Measurements from ENCODE around the gene NRDC. TPM values are rescaled to one million over a fixed set of nuclear protein-coding genes. Genes with fewer than 3 reads are reported as not detected.

NRDC gene
- total and polyA plus RNA-seq, 2 of the 8 experiments (the other 6 are each of a cell fraction or from before 2014, with no cell fraction given) = 70.2 to 182 TPM

GRCh38 chr1:51833700-51834099 is 44.8 kb downstream of the NRDC start:
- Histone ChIP-seq H2AK5ac (ENCODE audit: low read depth, low read length) (no peak overlapping the region), H2BK15ac (ENCODE audit: low read length) (no peak overlapping the region), H3K4me3 (ENCODE audit: extremely low read depth in 1 of 4, insufficient read depth in 2 of 4, low read depth in 3 of 4, low read length in 4 of 4) (no peak overlapping the region), H4K8ac (ENCODE audit: extremely low read depth, insufficient read depth, low read length) (no peak overlapping the region), H2BK120ac (replicated peaks; ENCODE audit: low read depth, low read length) (no peak overlapping the region), H4K91ac (replicated peaks; ENCODE audit: insufficient read length, low read length) (no peak overlapping the region), H2BK20ac (ENCODE audit: low read length) (no peak overlapping the region), H2AFZ (ENCODE audit: low read length) (no peak overlapping the region), H3K18ac (ENCODE audit: extremely low read depth, low read length) (no peak overlapping the region), H3K27ac (ENCODE audit: low read depth, low read length) (no peak overlapping the region), H3K23ac (ENCODE audit: insufficient read length) (no peak overlapping the region), H3K9me3 (ENCODE audit: insufficient read depth in 2 of 2, low read depth in 1 of 2, low read length in 1 of 2) (no peaks in the 10 kb centered on the region), H3K36me3 (ENCODE audit: control insufficient read depth in 2 of 4, insufficient read depth in 4 of 4, low read length in 3 of 4) (peaks cover 6 to 31% (median 18%) of the 10 kb centered on the region in 4 experiments; a peak in 6 of 8 replicates), H3K79me2 (ENCODE audit: control insufficient read depth in 1 of 2, insufficient read depth in 2 of 2, low read length in 2 of 2) (no peaks in the 10 kb centered on the region), H3K56ac (replicated peaks; ENCODE audit: insufficient read length, low read depth, low read length) (no peak overlapping the region), H3K79me1 (ENCODE audit: low read depth, low read length) (no peaks in the 10 kb centered on the region), H3K4me1 (replicated peaks in 1 of 4; ENCODE audit: control insufficient read depth in 3 of 4, insufficient read depth in 4 of 4, low read length in 3 of 4) (no peaks in the 10 kb centered on the region), H2BK5ac (ENCODE audit: low read depth, low read length) (no peak overlapping the region), H3K4me2 (ENCODE audit: insufficient read depth in 1 of 2, low read depth in 2 of 2, low read length in 2 of 2) (no peak overlapping the region), H4K5ac (ENCODE audit: insufficient read length, low read depth, low read length) (no peak overlapping the region), H3K9ac (replicated peaks in 1 of 4; ENCODE audit: extremely low read depth in 1 of 4, low read depth in 3 of 4, low read length in 3 of 4) (no peak overlapping the region), H3K4ac (replicated peaks; ENCODE audit: insufficient read length, low read depth, low read length) (no peak overlapping the region), H3K27me3 (replicated peaks in 1 of 4; ENCODE audit: control insufficient read depth in 3 of 4, extremely low read depth in 1 of 4, insufficient read depth in 3 of 4, low read length in 3 of 4) (no peaks in the 10 kb centered on the region), H2BK12ac (ENCODE audit: low read depth, low read length) (no peak overlapping the region), H3K14ac (ENCODE audit: insufficient read length) (no peak overlapping the region), H3K23me2 (ENCODE audit: low read depth, low read length) (no peaks in the 10 kb centered on the region), H4K20me1 (replicated peaks in 1 of 2; ENCODE audit: control insufficient read depth in 1 of 2, insufficient read depth in 2 of 2, low read length in 2 of 2) (no peaks in the 10 kb centered on the region)
- ChIA-PET CTCF (ENCODE audit: partially characterized antibody) (interaction anchor here (0.6 kb wide), 1 partner anchor 239 kb away, joined by 5 read pairs; no protein-coding TSS in a partner anchor), POLR2A (ENCODE audit: partially characterized antibody) (no interaction called here)
- WGBS, 2 experiments (ENCODE audit: extremely low coverage in 1 of 2, insufficient coverage in 1 of 2, insufficient read length in 1 of 2, insufficient replicate concordance in 2 of 2, low coverage in 1 of 2, low lambda C conversion rate in 2 of 2, missing lambda C conversion rate in 1 of 2) = 96% methylated on average over 2 of the region's 2 CpGs; no CpG with 5 or more reads in 1 of the 2 experiments
- no peak for DNase-seq (ENCODE audit: low read depth in 1 of 2, low spot score in 2 of 2)
- no peak for FAIRE-seq
- TF ChIP-seq, protein P1, sequence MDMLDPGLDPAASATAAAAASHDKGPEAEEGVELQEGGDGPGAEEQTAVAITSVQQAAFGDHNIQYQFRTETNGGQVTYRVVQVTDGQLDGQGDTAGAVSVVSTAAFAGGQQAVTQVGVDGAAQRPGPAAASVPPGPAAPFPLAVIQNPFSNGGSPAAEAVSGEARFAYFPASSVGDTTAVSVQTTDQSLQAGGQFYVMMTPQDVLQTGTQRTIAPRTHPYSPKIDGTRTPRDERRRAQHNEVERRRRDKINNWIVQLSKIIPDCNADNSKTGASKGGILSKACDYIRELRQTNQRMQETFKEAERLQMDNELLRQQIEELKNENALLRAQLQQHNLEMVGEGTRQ (IDR thresholded peaks at IDR 0.05; ENCODE audit: low read length) = no peak
- no peak for TF ChIP-seq TBP (IDR thresholded peaks at IDR 0.05; ENCODE audit: low read depth, low read length)
- TF ChIP-seq BACH1 (IDR thresholded peaks at IDR 0.05; ENCODE audit: low read length) = no peak
- TF ChIP-seq TEAD4 (IDR thresholded peaks at IDR 0.05; ENCODE audit: low read depth, low read length) = no peak
- no peak for TF ChIP-seq SAP30 (IDR thresholded peaks at IDR 0.05; ENCODE audit: insufficient read depth, insufficient replicate concordance, low read length)
- no peak for TF ChIP-seq GTF2F1 (IDR thresholded peaks at IDR 0.05; ENCODE audit: borderline replicate concordance, low read depth, low read length)
- TF ChIP-seq POLR2AphosphoS5 (IDR thresholded peaks at IDR 0.05; ENCODE audit: low read depth, low read length) = no peak
- TF ChIP-seq EZH2 (IDR thresholded peaks at IDR 0.05; ENCODE audit: low read depth, low read length, severe bottlenecking) = no peak
- TF ChIP-seq KDM5A (IDR thresholded peaks at IDR 0.05; ENCODE audit: low read length) = no peak
- no peak for TF ChIP-seq JUN (IDR thresholded peaks at IDR 0.05; ENCODE audit: low read depth, low read length)
- TF ChIP-seq MAFK (IDR thresholded peaks at IDR 0.05; ENCODE audit: low read depth, low read length) = no peak
- no peak for TF ChIP-seq CTBP2 (IDR thresholded peaks at IDR 0.05; ENCODE audit: borderline replicate concordance, insufficient read depth, insufficient read length, low read length)
- TF ChIP-seq CBX5 (IDR thresholded peaks at IDR 0.05; ENCODE audit: low read depth, low read length) = no peak
- TF ChIP-seq CHD1 (IDR thresholded peaks at IDR 0.05; ENCODE audit: low read depth, low read length) = no peak

Measured in H1 (cell line).